GM21529 (cell line): ENCODE results near the gene ITGAX.

Source experiments
- ATAC-seq: cut with Tn5 transposase; IDR thresholded peaks from one replicate; pipeline ENCODE4 v1.9.1; 2021; ENCODE audit not compliant: unreplicated experiment

The ITGAX gene

GRCh38 chr16:31430380-31431052 lies 75.5 kb downstream of the ITGAX start:
- ATAC-seq, result no peak
